ENCODE measurements around the gene BACE1-AS.

DNA sequence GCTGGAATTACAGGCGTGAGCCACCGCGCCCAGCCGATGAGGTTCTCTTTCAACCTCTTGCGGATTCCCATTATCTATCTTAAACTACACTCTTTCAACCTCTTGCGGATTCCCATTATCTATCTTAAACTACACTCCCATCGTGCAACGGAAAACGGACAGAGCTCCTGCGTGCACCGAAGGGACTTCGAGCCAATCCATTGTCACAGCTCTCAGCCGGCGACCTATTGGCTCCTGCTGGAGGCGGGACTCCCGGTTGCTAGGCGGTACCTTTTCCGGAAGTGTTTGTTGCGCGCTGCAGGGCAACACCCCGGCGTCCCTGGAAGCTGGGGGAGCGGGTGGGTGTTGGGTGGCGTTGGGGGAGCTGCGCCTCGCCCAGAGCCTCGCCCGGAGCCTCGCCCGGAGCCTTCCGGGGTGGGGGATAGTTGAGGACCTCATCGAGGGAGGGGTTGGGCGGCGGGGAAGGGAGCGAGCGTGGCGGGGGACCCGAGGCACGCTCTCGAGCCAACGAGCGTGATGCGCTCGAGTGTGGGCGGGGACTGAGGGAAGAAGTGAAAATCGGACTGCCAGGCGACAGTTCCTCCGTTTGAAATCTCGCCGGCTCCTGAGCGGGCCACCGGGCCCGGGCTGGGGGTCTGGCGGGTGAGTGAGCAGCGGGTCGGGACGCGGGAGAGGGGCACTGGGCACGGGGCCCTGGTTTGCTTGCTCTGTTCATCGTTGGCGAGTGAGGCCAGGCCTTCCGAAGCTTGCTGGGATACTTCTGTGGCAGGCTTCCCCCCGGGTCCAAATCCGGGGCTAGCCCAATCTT is 36.6 kb downstream of the BACE1-AS start, which contains the start of gene CEP164:
- TF ChIP-seq ZNF274 (IDR thresholded peaks at IDR 0.05; ENCODE audit: borderline replicate concordance, extremely low read depth, low read length): no peak
- no peak for TF ChIP-seq RXRA (IDR thresholded peaks at IDR 0.05; ENCODE audit: insufficient read depth, low read depth, low read length)
